Measurements from ENCODE around the gene GLRX5. TPM values are rescaled to one million over a fixed set of nuclear protein-coding genes. Genes with fewer than 3 reads are reported as not detected.

Gene GLRX5
- total RNA-seq, 1 donor from 2014 or later = 99.9 TPM

DNA sequence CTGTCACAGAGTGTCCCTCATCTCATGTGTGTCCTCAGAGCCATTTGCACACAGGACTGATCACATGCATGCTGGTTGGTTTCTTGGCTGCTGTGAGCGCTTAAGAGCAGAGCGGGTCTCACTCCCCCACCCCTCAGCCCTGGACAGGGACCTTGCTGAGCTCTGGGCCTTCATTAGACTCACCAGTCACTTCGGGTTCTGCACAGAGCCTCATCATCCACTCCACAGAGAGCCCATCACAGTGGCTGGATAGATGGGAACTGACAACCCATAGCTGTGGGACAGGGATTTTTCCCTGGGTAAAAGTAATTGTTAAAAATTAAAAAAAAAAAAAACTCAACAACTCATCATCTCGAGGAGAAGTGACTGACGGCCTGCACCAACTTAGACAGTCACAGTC is 8.2 kb downstream of the GLRX5 start:
- peaks cover 12% of the 10 kb centered on the region for H3K4me1 ChIP-seq
- Mint-ChIP-seq H3K4me3 (no peak overlapping the region), H3K27ac (no peak overlapping the region), H3K36me3 (peaks cover 11% of the 10 kb centered on the region), H3K4me1 (peaks cover 15% of the 10 kb centered on the region), H3K9me3 (no peaks in the 10 kb centered on the region), H3K27me3 (ENCODE audit: insufficient read depth, low read depth) (no peaks in the 10 kb centered on the region)
- H3K27ac ChIP-seq = no peak overlapping the region
- no peaks in the 10 kb centered on the region for H3K9me3 ChIP-seq (ENCODE audit: low read depth)
- peaks cover 69% of the 10 kb centered on the region for H4K20me1 ChIP-seq (ENCODE audit: low read depth)
- DNase-seq (ENCODE audit: low spot score) = no peak
- H3K36me3 ChIP-seq = no peaks in the 10 kb centered on the region
- no peak overlapping the region for H3K4me3 ChIP-seq
- TF ChIP-seq EZH2phosphoT487 (IDR thresholded peaks at IDR 0.05) = no peak
- no peak for TF ChIP-seq EZH2 (IDR thresholded peaks at IDR 0.05)
- TF ChIP-seq, protein P1, sequence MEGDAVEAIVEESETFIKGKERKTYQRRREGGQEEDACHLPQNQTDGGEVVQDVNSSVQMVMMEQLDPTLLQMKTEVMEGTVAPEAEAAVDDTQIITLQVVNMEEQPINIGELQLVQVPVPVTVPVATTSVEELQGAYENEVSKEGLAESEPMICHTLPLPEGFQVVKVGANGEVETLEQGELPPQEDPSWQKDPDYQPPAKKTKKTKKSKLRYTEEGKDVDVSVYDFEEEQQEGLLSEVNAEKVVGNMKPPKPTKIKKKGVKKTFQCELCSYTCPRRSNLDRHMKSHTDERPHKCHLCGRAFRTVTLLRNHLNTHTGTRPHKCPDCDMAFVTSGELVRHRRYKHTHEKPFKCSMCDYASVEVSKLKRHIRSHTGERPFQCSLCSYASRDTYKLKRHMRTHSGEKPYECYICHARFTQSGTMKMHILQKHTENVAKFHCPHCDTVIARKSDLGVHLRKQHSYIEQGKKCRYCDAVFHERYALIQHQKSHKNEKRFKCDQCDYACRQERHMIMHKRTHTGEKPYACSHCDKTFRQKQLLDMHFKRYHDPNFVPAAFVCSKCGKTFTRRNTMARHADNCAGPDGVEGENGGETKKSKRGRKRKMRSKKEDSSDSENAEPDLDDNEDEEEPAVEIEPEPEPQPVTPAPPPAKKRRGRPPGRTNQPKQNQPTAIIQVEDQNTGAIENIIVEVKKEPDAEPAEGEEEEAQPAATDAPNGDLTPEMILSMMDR (IDR thresholded peaks at IDR 0.05) = no peak
- H2AFZ ChIP-seq (replicated peaks) = no peak overlapping the region
- peaks cover 12% of the 10 kb centered on the region for H3F3A ChIP-seq (ENCODE audit: low read depth)
- no peaks in the 10 kb centered on the region for H3K27me3 ChIP-seq
- no peak overlapping the region for H3K4me2 ChIP-seq
- H3K79me2 ChIP-seq (ENCODE audit: low read depth) = peaks cover 51% of the 10 kb centered on the region
- no peak overlapping the region for H3K9ac ChIP-seq

DNA sequence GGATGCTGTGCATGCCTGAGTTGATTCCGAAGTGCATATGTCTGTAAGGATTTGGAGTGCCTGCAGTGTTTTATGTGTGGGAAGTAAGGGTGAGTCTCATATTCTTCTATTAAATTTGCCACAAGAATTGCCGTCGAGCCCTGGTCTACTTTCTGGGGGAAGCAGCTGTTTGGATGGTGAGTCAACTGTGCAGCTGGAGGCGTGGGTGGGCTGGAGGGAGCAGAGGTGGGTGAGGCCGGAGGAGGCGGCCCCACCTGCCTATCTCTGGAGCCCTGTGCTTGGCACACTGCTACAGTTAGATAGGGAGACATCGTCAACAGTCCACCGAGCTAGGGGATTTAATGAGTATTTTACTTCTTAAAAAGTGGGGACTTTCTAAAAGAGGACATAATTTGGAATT is 9.7 kb downstream of the GLRX5 start:
- Histone ChIP-seq H3K36me3 (no peaks in the 10 kb centered on the region), H3K27me3 (no peaks in the 10 kb centered on the region), H2AFZ (replicated peaks) (no peak overlapping the region), H3K27ac (no peak overlapping the region), H3K9me3 (ENCODE audit: low read depth) (no peaks in the 10 kb centered on the region), H3K9ac (no peak overlapping the region), H3K4me1 (peaks cover 12% of the 10 kb centered on the region), H4K20me1 (ENCODE audit: low read depth) (peaks cover 57% of the 10 kb centered on the region), H3F3A (ENCODE audit: low read depth) (peaks cover 12% of the 10 kb centered on the region), H3K4me3 (no peak overlapping the region), H3K4me2 (no peak overlapping the region), H3K79me2 (ENCODE audit: low read depth) (peaks cover 35% of the 10 kb centered on the region)
- Mint-ChIP-seq H3K4me1 (peaks cover 12% of the 10 kb centered on the region), H3K9me3 (peaks cover 4% of the 10 kb centered on the region), H3K4me3 (no peak overlapping the region), H3K36me3 (peaks cover 19% of the 10 kb centered on the region), H3K27ac (no peak overlapping the region), H3K27me3 (ENCODE audit: insufficient read depth, low read depth) (no peaks in the 10 kb centered on the region)
- TF ChIP-seq EZH2 (IDR thresholded peaks at IDR 0.05) = no peak
- TF ChIP-seq, protein P1 (IDR thresholded peaks at IDR 0.05) = no peak
- no peak for TF ChIP-seq EZH2phosphoT487 (IDR thresholded peaks at IDR 0.05)
- no peak for DNase-seq (ENCODE audit: low spot score)

- H3K9me3 Mint-ChIP-seq = peaks cover 10% of the 10 kb centered on the region
- no peak overlapping the region for H3K27ac ChIP-seq
- no peak overlapping the region for H3K4me3 ChIP-seq
- no peak overlapping the region for H3K4me3 Mint-ChIP-seq
- peaks cover 12% of the 10 kb centered on the region for H3K4me1 ChIP-seq
- no peaks in the 10 kb centered on the region for H3K27me3 Mint-ChIP-seq (ENCODE audit: insufficient read depth, low read depth)
- no peaks in the 10 kb centered on the region for H3K9me3 ChIP-seq (ENCODE audit: low read depth)
- DNase-seq (ENCODE audit: low spot score) = no peak
- H3K79me2 ChIP-seq (ENCODE audit: low read depth) = peaks cover 25% of the 10 kb centered on the region
- H4K20me1 ChIP-seq (ENCODE audit: low read depth) = peaks cover 48% of the 10 kb centered on the region
- no peaks in the 10 kb centered on the region for H3K27me3 ChIP-seq
- H3K27ac Mint-ChIP-seq = no peak overlapping the region
- TF ChIP-seq, protein P1 (IDR thresholded peaks at IDR 0.05) = no peak
- TF ChIP-seq EZH2 (IDR thresholded peaks at IDR 0.05) = no peak
- TF ChIP-seq EZH2phosphoT487 (IDR thresholded peaks at IDR 0.05) = no peak
- H3K9ac ChIP-seq = no peak overlapping the region
- no peak overlapping the region for H2AFZ ChIP-seq (replicated peaks)
- H3K4me2 ChIP-seq = no peak overlapping the region
- H3K36me3 Mint-ChIP-seq = peaks cover 26% of the 10 kb centered on the region
- H3K4me1 Mint-ChIP-seq = peaks cover 12% of the 10 kb centered on the region
- peaks cover 12% of the 10 kb centered on the region for H3F3A ChIP-seq (ENCODE audit: low read depth)
- H3K36me3 ChIP-seq = no peaks in the 10 kb centered on the region
These were observed 10.8 kb downstream of the GLRX5 start for GRCh38 chr14:95545515-95546168.

Data from neural progenitor cell (in vitro differentiated cells).